GM23338 (cell line): ENCODE measurements around the gene GAPDHS. TPM values are rescaled to one million over a fixed set of nuclear protein-coding genes. Genes with fewer than 3 reads are reported as not detected.

ENCODE experiments used
- ATAC-seq: fragments of 200-7000 bp; cut with Tn5 transposase; 3 replicates; pipeline ENCODE4 v1.9.1; 2020
- DNase-seq: peaks from one replicate; pipeline ENCODE4 v3.0.0-alpha.2; 2015; ENCODE audit warnings: low spot score
- H2AFZ ChIP-seq: fragments of 200-600 bp; sonication (generic); 2 replicates; pipeline ENCODE4 v1.8.0; 2016; ENCODE audit warnings: antibody characterized with exemption, mild to moderate bottlenecking, moderate library complexity
- H3F3A ChIP-seq: fragments of 200-600 bp; sonication (generic); replicated peaks from 2 replicates; pipeline ENCODE4 v1.8.0; 2017; ENCODE audit warnings: antibody characterized with exemption, mixed run types, low read depth
- H3K27ac ChIP-seq: fragments of 200-600 bp; sonication (generic); 2 replicates; pipeline ENCODE4 v1.6.1; 2016; ENCODE audit warnings: low read depth
- H3K27me3 ChIP-seq: fragments of 200-600 bp; sonication (generic); 2 replicates; pipeline ENCODE4 v1.8.0; 2016; ENCODE audit warnings: mild to moderate bottlenecking, mixed run types, moderate library complexity; ENCODE audit not compliant: insufficient read depth
- H3K36me3 ChIP-seq: fragments of 200-600 bp; sonication (generic); 2 replicates; pipeline ENCODE4 v1.8.0; 2016; ENCODE audit warnings: mild to moderate bottlenecking; ENCODE audit not compliant: insufficient read depth
- H3K4me1 ChIP-seq: fragments of 200-600 bp; sonication (generic); 2 replicates; pipeline ENCODE4 v1.8.0; 2016; ENCODE audit warnings: mild to moderate bottlenecking, moderate library complexity; ENCODE audit not compliant: insufficient read depth
- H3K4me2 ChIP-seq: fragments of 200-600 bp; sonication (generic); 2 replicates; pipeline ENCODE4 v1.7.1; 2017; ENCODE audit warnings: mixed run types
- H3K4me3 ChIP-seq: fragments of 200-600 bp; sonication (generic); 2 replicates; pipeline ENCODE4 v1.6.1; 2016; ENCODE audit warnings: mixed run types
- H3K79me2 ChIP-seq: fragments of 200-600 bp; sonication (generic); replicated peaks from 2 replicates; pipeline ENCODE4 v1.8.0; 2017; ENCODE audit warnings: mild to moderate bottlenecking; ENCODE audit not compliant: insufficient read depth
- H3K9me2 ChIP-seq: fragments of 200-600 bp; sonication (generic); 2 replicates; pipeline ENCODE4 v1.8.0; 2017; ENCODE audit not compliant: insufficient read depth
- H4K20me1 ChIP-seq: fragments of 200-600 bp; sonication (generic); replicated peaks from 2 replicates; pipeline ENCODE4 v1.8.0; 2017; ENCODE audit warnings: mild to moderate bottlenecking; ENCODE audit not compliant: insufficient read depth
- H3K27ac Mint-ChIP-seq: 2 replicates; pipeline ENCODE4 v1.8.0; 2020; ENCODE audit warnings: inconsistent platforms, mild to moderate bottlenecking, moderate library complexity, mixed read lengths
- H3K27me3 Mint-ChIP-seq: 3 replicates; pipeline ENCODE4 v1.8.0; 2022; ENCODE audit warnings: low read depth, mild to moderate bottlenecking, moderate library complexity, mixed read lengths, inconsistent platforms; ENCODE audit not compliant: insufficient read depth, poor library complexity
- H3K36me3 Mint-ChIP-seq: 3 replicates; pipeline ENCODE4 v1.8.0; 2021; ENCODE audit warnings: low read depth, mild to moderate bottlenecking, inconsistent platforms, moderate library complexity, mixed read lengths
- H3K4me1 Mint-ChIP-seq: 3 replicates; pipeline ENCODE4 v1.8.0; 2020; ENCODE audit warnings: mild to moderate bottlenecking, inconsistent platforms, mixed read lengths
- H3K4me3 Mint-ChIP-seq: 3 replicates; pipeline ENCODE4 v1.8.0; 2021; ENCODE audit warnings: moderate library complexity, mild to moderate bottlenecking, inconsistent platforms, mixed read lengths
- H3K9me3 Mint-ChIP-seq: 3 replicates; pipeline ENCODE4 v1.8.0; 2020; ENCODE audit warnings: moderate library complexity, mild to moderate bottlenecking, inconsistent platforms, mixed read lengths
- CREB1 ChIP-seq: fragments of 250-450 bp; sonication (Bioruptor Pico); IDR thresholded peaks from 2 replicates; pipeline ENCODE4 v1.5.0; 2020; ENCODE audit warnings: low read depth, mild to moderate bottlenecking, moderate library complexity
- CTCF ChIP-seq, 2 experiments: fragments of 200-600 bp in 1 of 2; sonication (generic) in 1 of 2; conservative IDR thresholded peaks; 2 replicates each; pipeline versions ENCODE4 v1.5.1 to v1.6.1; 2016 to 2017; ENCODE audit warnings: antibody characterized with exemption in 2 of 2, low read depth in 2 of 2, mild to moderate bottlenecking in 2 of 2, moderate library complexity in 1 of 2
- ETS1 ChIP-seq: IDR thresholded peaks from 2 replicates; pipeline ENCODE4 v1.6.1; 2016; ENCODE audit warnings: antibody characterized with exemption
- EZH2 ChIP-seq: fragments of 200-600 bp; sonication (generic); IDR thresholded peaks from one replicate; pipeline ENCODE4 v1.8.0; 2017; ENCODE audit warnings: antibody characterized with exemption, mild to moderate bottlenecking, low read depth; ENCODE audit not compliant: unreplicated experiment
- EZH2phosphoT487 ChIP-seq: fragments of 200-600 bp; sonication (generic); IDR thresholded peaks from one replicate; pipeline ENCODE4 v1.8.1; 2018; ENCODE audit warnings: antibody characterized with exemption; ENCODE audit not compliant: unreplicated experiment
- JUNB ChIP-seq: IDR thresholded peaks from one replicate; pipeline ENCODE4 v1.6.1; 2016; ENCODE audit warnings: antibody characterized with exemption; ENCODE audit not compliant: unreplicated experiment
- NANOG ChIP-seq: IDR thresholded peaks from 2 replicates; pipeline ENCODE4 v1.6.1; 2016; ENCODE audit warnings: antibody characterized with exemption, borderline replicate concordance
- POLR2AphosphoS5 ChIP-seq: IDR thresholded peaks from 2 replicates; pipeline ENCODE4 v1.6.1; 2016; ENCODE audit warnings: antibody characterized with exemption, low read depth
- STAT1 ChIP-seq: IDR thresholded peaks from one replicate; pipeline ENCODE4 v1.6.1; 2016; ENCODE audit warnings: antibody characterized with exemption; ENCODE audit not compliant: unreplicated experiment
- ZNF114 ChIP-seq: fragments of 250-450 bp; sonication (Bioruptor Pico); IDR thresholded peaks from 2 replicates; pipeline ENCODE4 v1.5.0; 2020; ENCODE audit warnings: mild to moderate bottlenecking, moderate library complexity
- ZNF331 ChIP-seq: fragments of 250-450 bp; sonication (Bioruptor Pico); IDR thresholded peaks from 2 replicates; pipeline ENCODE4 v1.5.0; 2020; ENCODE audit warnings: low read depth, mild to moderate bottlenecking, moderate library complexity
- polyA plus RNA-seq: library from polyadenylated mRNA; unstranded; fragments of >200 nt; fragmentation: Nextera tagmentation; extraction: Ambion mirVana; gene quantifications from 2 replicates; pipeline ENCODE4 v1.2.1, GENCODE V29; 2016
- total RNA-seq: library from RNA; depleted of rRNA; stranded (reverse); fragments of >200 nt; shearing (Covaris generic); gene quantifications from 2 replicates; pipeline ENCODE4 v1.2.3, GENCODE V29; 2014
- TF ChIP-seq, protein P1 (sequence below): IDR thresholded peaks from one replicate; pipeline ENCODE4 v1.6.1; 2018; ENCODE audit warnings: antibody characterized with exemption; ENCODE audit not compliant: unreplicated experiment

GAPDHS gene
- total and polyA plus RNA-seq, 2 experiments from 2014 or later: not detected

- TF ChIP-seq POLR2AphosphoS5 (no peak), ETS1 (no peak), CTCF (conservative IDR thresholded peaks at IDR 0.05; ENCODE audit: low read depth in 2 of 2) (no peak), EZH2 (no peak), STAT1 (no peak), EZH2phosphoT487 (no peak), NANOG (no peak), CREB1 (CRISPR knock-in tag) (no peak)
Measured at GRCh38 chr19:35587321-35587720, 54.1 kb downstream of the GAPDHS start (continued).

GRCh38 chr19:35590875-35591274 is 57.6 kb downstream of the GAPDHS start:
- H3F3A ChIP-seq: no peaks in the 10 kb centered on the region
- DNase-seq (no peak), ATAC-seq (no peak)
- H3K36me3 ChIP-seq: no peaks in the 10 kb centered on the region
- H4K20me1 ChIP-seq: no peaks in the 10 kb centered on the region; the same call in 1 of the 2 replicates
- H3K4me3 ChIP-seq: no peak overlapping the region
- 0 out of 2 replicates have a peak, but pooled peaks cover 5% of the 10 kb centered on the region for H3K27me3 ChIP-seq
- no peak overlapping the region for H3K4me2 ChIP-seq
- peaks cover 7% of the 10 kb centered on the region for H3K27me3 Mint-ChIP-seq
- no peaks in the 10 kb centered on the region for H3K4me1 ChIP-seq
- H2AFZ ChIP-seq: no peak overlapping the region
- no peak overlapping the region for H3K4me3 Mint-ChIP-seq
- no peaks in the 10 kb centered on the region for H3K36me3 Mint-ChIP-seq
- no peak overlapping the region for H3K27ac Mint-ChIP-seq
- H3K4me1 Mint-ChIP-seq: no peaks in the 10 kb centered on the region
- no peaks in the 10 kb centered on the region for H3K79me2 ChIP-seq
- no peaks in the 10 kb centered on the region for H3K9me2 ChIP-seq
- H3K27ac ChIP-seq: no peak overlapping the region
- peaks cover 3% of the 10 kb centered on the region; the same call in 1 of the 3 replicates for H3K9me3 Mint-ChIP-seq
- TF ChIP-seq ZNF331 (CRISPR knock-in tag) (no peak), JUNB (no peak), NANOG (no peak), EZH2phosphoT487 (no peak), CTCF (conservative IDR thresholded peaks at IDR 0.05; ENCODE audit: low read depth in 2 of 2) (no peak), POLR2AphosphoS5 (no peak), STAT1 (no peak), EZH2 (no peak), ETS1 (no peak), ZNF114 (CRISPR knock-in tag) (no peak), CREB1 (CRISPR knock-in tag) (no peak)
- TF ChIP-seq, protein P1, sequence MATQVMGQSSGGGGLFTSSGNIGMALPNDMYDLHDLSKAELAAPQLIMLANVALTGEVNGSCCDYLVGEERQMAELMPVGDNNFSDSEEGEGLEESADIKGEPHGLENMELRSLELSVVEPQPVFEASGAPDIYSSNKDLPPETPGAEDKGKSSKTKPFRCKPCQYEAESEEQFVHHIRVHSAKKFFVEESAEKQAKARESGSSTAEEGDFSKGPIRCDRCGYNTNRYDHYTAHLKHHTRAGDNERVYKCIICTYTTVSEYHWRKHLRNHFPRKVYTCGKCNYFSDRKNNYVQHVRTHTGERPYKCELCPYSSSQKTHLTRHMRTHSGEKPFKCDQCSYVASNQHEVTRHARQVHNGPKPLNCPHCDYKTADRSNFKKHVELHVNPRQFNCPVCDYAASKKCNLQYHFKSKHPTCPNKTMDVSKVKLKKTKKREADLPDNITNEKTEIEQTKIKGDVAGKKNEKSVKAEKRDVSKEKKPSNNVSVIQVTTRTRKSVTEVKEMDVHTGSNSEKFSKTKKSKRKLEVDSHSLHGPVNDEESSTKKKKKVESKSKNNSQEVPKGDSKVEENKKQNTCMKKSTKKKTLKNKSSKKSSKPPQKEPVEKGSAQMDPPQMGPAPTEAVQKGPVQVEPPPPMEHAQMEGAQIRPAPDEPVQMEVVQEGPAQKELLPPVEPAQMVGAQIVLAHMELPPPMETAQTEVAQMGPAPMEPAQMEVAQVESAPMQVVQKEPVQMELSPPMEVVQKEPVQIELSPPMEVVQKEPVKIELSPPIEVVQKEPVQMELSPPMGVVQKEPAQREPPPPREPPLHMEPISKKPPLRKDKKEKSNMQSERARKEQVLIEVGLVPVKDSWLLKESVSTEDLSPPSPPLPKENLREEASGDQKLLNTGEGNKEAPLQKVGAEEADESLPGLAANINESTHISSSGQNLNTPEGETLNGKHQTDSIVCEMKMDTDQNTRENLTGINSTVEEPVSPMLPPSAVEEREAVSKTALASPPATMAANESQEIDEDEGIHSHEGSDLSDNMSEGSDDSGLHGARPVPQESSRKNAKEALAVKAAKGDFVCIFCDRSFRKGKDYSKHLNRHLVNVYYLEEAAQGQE: no peak
